HL-60/S4 treated with phorbol 12-myristate 13-acetate at 8.2 ng/mL for 4 days and 3 days (cell line): ENCODE measurements around the gene MAB21L4.

Experiments used
- in situ Hi-C: fragments of 300-500 bp; cut with MboI; formaldehyde crosslinking; loops from 2 replicates; pipeline ENCODE4 v1.15.0; 2022; ENCODE audit warnings: low sequenced_read_pairs

Gene MAB21L4

GRCh38 chr2:240925568-240926515 is 29.9 kb upstream of the MAB21L4 start:
- in situ Hi-C loops: no loop called here

GRCh38 chr2:240925191-240925567 is 29.2 kb upstream of the MAB21L4 start:
- in situ Hi-C loops: no loop called here

- in situ Hi-C loops: no loop called here
Observed at GRCh38 chr2:240922982-240923537, 27.1 kb upstream of the MAB21L4 start.

- in situ Hi-C loops: no loop called here
Observed at GRCh38 chr2:240922245-240922981, 26.5 kb upstream of the MAB21L4 start.

GRCh38 chr2:240921995-240922244 is 26.0 kb upstream of the MAB21L4 start:
- in situ Hi-C loops: no loop called here

GRCh38 chr2:240921311-240921994 is 25.5 kb upstream of the MAB21L4 start:
- in situ Hi-C loops: no loop called here

- in situ Hi-C loops: no loop called here
Observed at GRCh38 chr2:240920783-240921231, 24.9 kb upstream of the MAB21L4 start.

- in situ Hi-C loops: no loop called here
Observed at GRCh38 chr2:240919786-240920782, 24.1 kb upstream of the MAB21L4 start.

- in situ Hi-C loops: no loop called here
Observed at GRCh38 chr2:240919161-240919781, 23.3 kb upstream of the MAB21L4 start.

GRCh38 chr2:240918258-240919091 is 22.5 kb upstream of the MAB21L4 start:
- in situ Hi-C loops: no loop called here

GRCh38 chr2:240917684-240918257 is 21.8 kb upstream of the MAB21L4 start:
- in situ Hi-C loops: no loop called here

- in situ Hi-C loops: no loop called here
Observed at GRCh38 chr2:240917009-240917683, 21.2 kb upstream of the MAB21L4 start.

GRCh38 chr2:240916571-240917008 is 20.6 kb upstream of the MAB21L4 start:
- in situ Hi-C loops: no loop called here

GRCh38 chr2:240915526-240916341 is 19.8 kb upstream of the MAB21L4 start:
- in situ Hi-C loops: no loop called here

GRCh38 chr2:240914645-240915525 is 18.9 kb upstream of the MAB21L4 start:
- in situ Hi-C loops: no loop called here
